ENCODE measurements around the gene MOGAT3.

Gene MOGAT3

DNA sequence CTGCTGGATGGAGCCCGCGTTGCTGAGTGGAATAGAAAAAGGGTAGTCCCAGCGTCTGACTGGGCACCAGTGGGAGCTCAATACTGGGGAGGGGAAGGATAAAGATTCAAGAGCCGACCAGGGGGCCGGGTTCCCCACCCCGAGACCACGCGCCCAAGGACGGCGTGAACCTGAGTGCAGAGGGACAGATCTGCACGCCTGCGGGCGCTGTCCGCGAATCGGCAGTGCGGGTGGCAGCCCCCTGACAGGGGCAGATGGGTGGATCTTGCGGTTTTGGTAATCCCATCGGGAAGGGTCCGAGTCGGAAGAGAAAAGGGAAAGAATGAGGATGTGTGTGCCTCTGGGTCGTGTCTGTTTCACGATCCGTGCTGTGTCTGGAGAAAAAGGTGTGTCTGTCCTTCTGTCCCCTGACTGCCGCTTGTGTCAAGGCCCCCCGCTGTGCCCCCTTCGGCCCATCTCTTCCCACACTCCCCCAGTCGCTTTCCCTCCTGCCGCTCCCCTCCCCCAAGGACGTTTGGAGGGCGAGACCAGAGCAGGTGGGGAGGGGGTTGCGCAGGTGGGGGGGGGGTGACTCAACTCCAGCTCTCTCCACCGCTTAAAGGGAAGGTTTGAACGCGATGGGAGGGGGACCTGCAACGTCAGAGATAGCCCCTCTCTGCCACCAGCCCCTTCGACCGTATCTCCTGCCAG is 34.7 kb downstream of the MOGAT3 start:
- in situ Hi-C loops (cut with HindIII; ENCODE audit: low pct_ligation_motif_present, low pct_unique_long_range_greater_than_20kb, low sequenced_read_pairs) = no loop called here

DNA sequence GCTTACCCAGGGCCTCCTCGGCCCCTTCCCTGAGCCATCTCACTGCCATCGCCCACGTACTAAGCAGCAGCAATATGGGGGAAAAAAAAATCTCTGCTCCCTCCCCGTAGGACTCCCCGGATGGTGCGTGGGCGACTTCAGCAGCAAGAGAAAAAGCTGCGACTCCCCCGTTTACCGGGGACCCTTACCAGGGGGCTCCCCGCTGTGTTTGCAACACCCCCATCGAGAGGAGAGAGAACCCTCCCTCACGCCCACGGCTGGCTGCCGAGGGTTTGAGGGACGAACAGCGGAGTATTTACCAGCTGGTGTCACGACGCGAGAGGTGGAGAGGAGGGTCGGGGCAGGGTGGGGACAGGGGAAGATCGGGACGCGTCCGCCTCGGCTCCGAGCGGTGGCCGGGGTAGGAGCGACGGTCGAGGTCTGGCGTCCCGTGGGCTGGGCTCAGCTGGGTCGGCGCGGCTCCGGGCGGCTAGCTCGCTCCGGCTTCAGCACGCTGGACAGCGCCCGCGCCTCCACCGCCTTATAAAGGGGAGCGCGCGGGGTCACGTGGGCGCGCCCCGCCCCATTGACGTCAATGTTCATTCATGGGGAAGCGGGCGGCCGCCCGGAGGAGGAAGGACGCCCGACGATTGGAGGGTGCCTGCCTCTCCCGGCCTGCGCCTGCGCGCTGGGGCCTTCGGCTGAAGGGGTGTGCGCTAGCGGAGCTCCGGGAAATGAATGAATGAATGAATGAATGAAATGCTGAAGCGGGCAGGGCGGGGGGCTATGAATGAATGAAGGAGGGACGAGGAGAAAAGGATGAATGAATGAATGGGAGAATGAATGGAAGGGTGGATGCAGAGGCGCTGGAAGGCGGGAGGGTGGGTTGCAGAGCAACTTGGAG is 35.5 kb downstream of the MOGAT3 start, which contains the start of gene VGF:
Gene VGF (minus strand): TSS at position 495 of the 883 bp plus-strand sequence. CDS start 726 bp downstream, outside the sequence.
- in situ Hi-C loops (cut with HindIII; ENCODE audit: low pct_ligation_motif_present, low pct_unique_long_range_greater_than_20kb, low sequenced_read_pairs) = no loop called here
- DNase-seq = peak; percentile 99

More for the DNA sequence above, 34.7 kb downstream of the MOGAT3 start:
- peak; percentile 48 for DNase-seq

DNA sequence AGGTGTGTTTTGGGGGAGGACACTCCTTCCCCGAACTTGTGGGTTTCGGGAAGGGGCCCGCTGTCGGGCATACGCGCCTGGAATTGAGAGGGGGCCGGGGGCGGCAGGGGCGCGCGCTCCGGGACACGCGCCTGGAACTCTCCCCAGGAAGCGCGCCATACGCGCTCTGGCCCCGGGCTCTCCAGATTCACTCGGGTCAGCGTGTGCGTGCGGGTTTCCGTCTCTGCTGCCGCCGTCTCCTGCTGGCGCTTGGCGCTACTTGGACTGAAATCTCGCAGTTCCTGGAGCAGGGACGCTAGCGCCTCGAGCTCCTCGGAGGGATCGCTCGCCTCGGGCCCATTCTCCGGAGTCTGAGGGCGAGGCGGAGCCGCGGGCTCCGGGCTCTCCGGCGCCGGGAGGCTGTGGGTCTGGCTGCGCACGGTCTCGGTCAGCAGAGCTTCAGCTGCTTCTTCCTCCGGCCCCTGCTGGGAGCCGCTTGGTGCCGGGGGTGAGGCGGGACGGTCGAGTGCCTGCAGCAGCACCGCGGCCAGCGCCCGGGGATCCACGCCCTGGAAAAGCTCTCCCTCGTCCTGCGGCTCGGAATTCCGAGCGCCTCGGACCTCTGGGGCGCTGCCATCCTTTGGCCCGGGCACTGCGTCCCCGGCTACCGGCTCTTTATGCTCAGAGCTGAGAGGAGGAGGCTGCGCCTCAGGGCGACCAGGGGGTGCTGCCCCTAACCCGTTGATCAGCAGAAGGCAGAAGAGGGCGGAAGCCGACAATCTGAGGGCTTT is 36.6 kb downstream of the MOGAT3 start:
- DNase-seq = peak; percentile 88
- in situ Hi-C loops (cut with HindIII; ENCODE audit: low pct_ligation_motif_present, low pct_unique_long_range_greater_than_20kb, low sequenced_read_pairs) = no loop called here

DNA sequence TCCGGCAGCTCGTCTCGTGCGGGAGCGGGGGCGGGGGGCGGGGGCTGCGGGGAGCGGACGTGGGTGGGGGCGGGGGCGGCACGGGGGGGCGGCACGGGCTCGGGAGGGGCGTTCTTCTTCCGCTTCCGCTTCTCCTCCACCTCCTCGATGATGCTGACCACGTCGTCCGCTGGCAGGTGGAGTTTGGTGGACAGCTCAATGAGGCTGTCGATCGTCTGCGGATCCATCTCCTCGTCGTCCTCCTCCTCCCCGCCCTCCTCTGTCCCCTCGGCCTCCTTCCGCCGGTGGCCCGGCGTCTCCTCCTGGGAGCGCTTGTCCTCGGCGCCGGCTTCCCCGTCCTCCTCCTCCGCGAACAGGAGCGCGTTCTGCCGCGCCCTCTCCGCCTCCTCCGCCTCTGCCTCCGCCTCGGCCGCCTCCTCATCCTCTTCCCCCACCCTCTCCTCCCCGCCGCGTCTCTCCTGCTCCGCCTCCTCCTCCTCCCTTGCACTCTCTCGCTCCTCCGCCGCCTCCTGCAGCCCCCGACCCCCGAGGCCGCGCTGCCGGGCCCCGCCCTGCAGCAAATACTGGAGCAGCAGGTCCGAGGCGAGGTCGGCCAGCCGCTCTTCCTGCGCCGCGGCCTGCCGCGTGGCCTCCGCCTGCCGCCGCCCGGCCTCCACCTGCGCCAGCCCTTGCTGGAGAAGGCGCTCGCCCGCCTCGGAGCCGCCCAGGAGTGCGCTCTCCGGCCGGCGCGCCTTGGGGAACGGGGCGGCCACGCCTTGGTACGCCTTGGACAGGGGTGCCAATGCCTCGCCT is 37.4 kb downstream of the MOGAT3 start:
- in situ Hi-C loops (cut with HindIII; ENCODE audit: low pct_ligation_motif_present, low pct_unique_long_range_greater_than_20kb, low sequenced_read_pairs) = no loop called here
- DNase-seq = peak; percentile 89

DNA sequence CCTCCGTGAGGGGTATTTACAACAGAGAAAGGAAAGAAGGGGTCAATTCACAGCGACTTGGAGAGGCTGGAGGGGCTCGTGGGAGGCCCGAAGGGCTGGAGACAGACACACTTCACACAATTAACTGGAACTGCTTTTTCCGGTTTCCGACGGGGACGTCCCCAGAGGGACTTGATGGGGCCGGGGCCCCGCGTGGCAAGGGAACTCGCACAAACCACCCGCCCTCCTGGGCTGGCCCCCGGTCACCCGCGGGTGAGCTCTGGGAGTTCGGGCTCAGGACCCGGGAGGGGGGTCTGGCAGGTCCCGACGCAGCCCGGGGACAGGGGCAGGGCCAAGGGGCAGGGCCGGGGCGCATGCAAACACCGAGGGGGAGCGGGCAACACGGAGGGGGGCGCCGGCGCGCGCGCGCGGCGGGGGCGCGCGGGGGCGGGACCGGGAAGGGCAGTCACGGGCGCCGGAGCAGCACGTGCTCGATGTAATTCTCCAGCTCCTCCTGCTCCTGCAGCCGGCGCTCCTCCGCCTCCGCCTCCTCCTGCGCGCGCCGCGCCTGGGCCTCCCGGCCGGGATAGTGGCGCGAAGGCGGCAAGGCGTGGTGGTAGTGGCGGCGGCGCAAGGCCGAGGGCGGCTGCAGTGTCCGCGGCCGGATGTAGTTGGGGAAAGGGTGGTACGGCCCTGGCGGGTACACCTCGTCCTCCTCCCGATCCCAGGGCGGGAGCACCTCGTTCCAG is 38.1 kb downstream of the MOGAT3 start:
- peak; percentile 88 for DNase-seq
- in situ Hi-C loops (cut with HindIII; ENCODE audit: low pct_ligation_motif_present, low pct_unique_long_range_greater_than_20kb, low sequenced_read_pairs) = no loop called here

DNA sequence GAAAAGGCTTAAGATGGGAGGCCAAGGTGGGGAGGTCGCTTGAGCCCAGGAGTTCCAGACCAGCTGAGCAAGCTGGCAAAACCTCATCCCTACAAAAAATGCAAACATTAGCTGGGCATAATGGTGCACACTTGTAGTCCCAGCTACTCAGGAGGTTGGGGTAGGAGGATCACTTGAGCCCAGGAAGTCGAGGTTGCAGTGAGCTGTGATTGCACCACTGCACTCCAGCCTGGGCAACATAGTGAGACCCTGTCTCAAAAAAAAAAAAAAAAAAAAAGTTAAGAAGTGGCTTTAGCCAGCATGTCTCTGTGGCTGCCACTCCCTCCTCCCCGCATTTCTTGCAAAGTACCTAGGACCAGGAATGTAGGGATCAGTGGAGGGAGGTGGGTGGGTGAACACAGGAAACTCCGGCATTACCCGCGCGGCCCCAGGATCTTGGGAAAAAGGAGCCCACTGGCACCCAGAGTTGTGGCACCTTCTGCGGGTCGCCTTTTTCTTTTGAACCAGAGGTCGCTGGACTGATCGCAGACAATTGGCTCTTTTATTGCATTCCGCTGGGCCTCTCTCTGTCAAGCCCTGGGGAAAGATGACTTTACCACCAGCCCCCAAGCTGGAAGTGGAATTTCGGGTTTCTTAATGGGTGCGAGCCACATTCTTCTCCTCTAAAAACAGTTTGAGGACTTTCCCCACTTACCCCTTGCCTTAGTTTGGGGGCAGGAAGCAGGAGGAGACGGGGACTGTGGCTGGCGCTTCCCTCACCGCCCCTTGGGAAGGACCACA is 39.0 kb downstream of the MOGAT3 start:
- in situ Hi-C loops (cut with HindIII; ENCODE audit: low pct_ligation_motif_present, low pct_unique_long_range_greater_than_20kb, low sequenced_read_pairs) = no loop called here
- DNase-seq = no peak

DNA sequence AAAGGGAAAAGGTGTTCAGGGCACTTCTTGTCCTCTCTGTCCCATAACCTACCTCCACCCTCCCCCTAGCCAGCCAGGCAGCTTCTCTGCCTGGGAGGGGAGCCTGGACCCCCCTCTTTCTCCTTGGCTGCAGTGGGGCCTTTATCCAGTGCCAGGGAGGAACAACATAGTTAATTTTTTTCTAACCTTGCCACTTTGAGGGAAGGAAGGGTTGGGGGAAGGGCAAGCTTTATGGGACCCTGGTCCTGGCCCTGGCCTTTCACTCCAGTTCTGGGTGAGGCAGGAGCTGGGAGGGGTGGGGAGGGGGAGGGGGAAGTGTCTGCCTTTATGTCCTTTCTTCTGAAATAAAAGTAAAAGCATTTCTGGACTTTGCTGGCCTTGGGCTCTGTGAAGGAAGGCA is 39.9 kb downstream of the MOGAT3 start:
- peak; percentile 47 for DNase-seq
- in situ Hi-C loops (cut with HindIII; ENCODE audit: low pct_ligation_motif_present, low pct_unique_long_range_greater_than_20kb, low sequenced_read_pairs) = no loop called here

DNA sequence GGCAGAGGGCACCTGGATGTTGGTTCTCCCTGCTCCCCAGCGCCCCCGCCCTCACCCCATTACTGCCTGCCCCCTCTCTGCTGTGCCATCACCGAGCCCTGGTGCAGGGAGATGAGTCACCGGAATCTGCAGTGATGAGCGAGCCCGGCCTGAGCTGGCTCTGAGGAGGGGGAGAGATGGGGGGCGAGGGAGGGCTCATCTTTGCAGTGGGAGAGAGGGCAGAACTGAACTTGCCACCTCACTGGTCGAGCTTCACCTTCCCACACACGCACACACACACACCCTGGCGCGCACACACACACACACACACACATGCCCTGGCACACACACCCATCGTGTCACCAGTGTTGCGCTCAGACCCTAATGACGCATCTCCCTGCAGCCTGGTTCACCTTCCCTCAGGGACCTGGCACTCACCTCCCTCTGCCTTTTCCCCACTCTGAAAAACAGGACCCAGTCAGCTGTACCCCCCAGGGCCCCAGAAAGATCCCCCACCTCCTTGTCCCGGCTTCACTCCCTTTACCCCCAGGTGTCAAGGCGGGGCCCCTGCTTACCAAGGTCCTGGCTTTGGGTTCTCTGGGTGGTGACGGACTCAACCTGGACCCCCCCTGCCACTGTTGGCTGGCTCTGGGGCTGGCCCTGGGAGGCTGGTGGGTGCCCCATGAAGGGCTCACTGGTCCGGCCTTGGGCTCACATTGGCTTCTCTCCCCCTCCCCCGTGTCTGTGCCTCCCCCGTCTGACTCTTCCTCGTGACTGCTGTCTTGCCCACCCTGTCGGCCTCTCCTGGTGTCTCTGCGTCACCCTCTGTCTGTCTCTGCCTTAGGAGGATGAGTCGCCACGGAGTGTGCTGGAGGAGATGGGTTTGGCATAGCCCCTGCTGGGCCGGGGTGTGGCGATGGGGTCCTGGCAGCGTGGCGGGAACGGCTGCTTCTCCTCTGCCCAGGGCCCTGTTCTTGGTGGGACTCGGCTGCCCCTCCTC is 40.9 kb downstream of the MOGAT3 start:
- in situ Hi-C loops (cut with HindIII; ENCODE audit: low pct_ligation_motif_present, low pct_unique_long_range_greater_than_20kb, low sequenced_read_pairs) = no loop called here
- DNase-seq = peak; percentile 93

DNA sequence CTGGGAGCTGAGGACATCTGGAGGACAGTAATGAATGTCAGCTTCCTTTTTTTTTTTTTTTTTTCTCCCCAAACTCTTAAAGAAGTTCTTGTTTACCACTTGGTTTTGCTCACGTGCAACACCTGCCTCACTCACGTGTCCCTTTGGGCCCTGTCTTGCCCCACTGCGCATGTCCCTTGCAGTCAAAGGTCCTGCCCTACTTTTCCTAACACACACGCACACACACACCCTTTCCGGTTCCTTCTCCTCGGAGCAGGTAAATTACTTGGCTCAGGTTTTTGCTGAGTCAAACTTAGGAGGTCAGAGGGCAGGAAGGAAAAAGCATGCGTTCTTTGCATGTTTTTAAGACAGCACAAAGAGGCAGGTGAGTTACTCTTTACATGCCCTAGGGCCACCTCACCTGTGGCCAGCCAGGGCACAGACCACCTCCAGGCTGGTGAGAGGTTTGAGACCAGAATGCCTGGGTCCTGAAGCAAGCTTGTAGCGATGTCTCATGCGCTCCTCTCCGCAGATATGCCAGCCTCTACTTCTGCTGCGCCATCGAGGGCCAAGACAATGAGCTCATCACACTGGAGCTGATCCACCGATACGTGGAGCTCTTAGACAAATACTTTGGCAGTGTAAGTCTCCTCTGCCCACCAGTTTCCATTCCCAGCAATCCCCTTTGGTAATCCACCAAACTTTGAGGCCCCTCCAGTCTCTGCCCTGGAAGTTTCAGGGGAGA is 43.8 kb downstream of the MOGAT3 start:
- in situ Hi-C loops (cut with HindIII; ENCODE audit: low pct_ligation_motif_present, low pct_unique_long_range_greater_than_20kb, low sequenced_read_pairs) = no loop called here
- no peak for DNase-seq

DNA sequence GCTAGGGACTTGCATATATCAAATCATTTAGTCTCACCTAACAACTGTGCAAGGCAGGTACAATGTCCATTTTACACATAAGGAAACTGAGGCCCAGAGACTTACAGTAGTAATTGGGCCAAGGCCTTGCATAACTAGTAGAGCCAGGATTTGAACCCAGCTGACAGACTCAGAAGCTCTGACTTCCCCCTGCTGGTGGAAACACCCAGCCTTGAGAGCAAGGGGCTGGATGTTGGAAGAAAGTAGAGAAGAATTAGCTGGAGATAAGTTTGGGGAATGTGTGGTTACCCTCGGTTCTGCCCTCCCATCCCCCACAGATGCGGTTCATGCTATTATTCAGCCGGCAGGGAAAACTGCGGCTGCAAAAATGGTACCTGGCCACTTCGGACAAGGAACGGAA is 44.6 kb downstream of the MOGAT3 start:
- DNase-seq = peak; percentile 62
- in situ Hi-C loops (cut with HindIII; ENCODE audit: low pct_ligation_motif_present, low pct_unique_long_range_greater_than_20kb, low sequenced_read_pairs) = no loop called here

DNA sequence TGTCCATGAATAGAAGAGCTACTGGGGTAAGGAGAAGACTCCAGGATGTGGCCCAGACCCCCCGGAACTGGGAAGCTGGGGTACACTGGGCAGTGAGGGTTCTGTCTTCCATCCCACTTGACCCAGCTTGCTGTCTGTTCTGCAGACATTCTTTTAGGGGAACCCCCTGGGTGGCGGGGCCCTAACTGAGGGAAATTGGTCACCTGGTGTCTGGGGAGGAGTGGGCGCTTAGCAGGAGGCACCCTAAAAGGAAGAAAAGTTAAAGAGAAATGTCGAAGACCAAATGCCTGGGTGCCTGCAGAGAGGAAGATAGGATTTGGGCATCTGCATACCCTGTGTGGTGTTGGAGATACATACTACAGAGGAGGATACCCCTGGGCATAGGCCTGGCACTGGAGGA is 45.5 kb downstream of the MOGAT3 start:
- in situ Hi-C loops (cut with HindIII; ENCODE audit: low pct_ligation_motif_present, low pct_unique_long_range_greater_than_20kb, low sequenced_read_pairs) = no loop called here
- no peak for DNase-seq

DNA sequence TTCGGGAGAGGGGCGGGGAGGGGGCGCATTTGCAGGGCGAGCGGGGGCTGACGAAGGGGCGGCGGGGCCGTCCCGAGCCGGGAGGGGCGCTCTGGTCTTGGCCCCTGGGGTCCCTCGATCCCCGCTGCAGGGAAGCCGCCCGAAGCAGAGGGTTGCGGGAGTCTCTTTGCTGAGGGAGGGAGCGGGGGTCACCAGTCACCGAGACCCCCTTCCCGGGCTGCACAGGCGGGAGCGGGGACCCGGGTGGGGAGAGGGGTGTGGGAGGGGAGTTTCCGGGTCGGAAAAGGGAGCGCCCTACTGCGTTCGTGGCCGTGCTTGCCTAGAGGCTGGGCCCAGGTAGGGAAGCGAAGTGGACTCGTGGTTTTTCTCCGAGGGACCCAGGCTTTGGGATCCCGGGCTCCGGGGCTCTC is 46.1 kb downstream of the MOGAT3 start:
- in situ Hi-C loops (cut with HindIII; ENCODE audit: low pct_ligation_motif_present, low pct_unique_long_range_greater_than_20kb, low sequenced_read_pairs) = no loop called here
- DNase-seq = peak; percentile 48

DNA sequence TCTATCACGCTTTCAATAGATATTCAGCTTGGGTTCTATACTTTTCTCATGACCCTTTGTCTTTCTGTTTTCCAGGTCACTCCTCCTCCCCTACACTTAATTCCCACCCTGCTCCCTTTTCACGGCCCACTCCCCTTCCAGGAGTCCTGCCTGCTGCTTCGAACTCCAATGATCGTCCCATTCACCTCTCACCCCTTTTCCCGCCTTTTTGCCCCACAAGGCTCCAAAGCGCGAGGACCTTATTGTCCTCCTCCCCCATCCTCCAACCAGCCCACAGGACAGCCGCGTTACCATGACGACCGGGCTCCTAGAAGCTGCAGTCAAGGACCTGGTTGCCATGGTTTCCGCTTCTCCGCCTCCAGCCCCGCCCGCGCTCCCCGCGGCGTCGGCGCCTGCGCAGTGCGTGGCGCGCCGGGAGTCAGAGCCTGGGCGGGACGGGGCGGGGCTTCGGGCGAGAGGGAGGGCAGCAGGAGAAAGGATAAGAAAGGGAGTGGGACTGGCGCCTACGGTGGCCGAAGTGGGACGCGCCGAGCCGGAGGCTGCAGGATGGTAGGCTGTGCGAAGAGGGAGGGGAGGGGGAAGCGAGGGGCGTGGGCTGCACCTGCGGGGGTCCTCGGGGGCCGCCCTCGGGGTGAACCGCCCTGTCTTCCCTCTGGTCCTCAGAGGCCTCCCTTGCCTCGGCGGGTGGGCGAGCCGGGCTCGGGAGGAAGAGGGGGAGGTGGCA is 46.7 kb downstream of the MOGAT3 start, which contains the start of gene AP1S1:
Gene AP1S1 (plus strand): TSS at position 508 of the 724 bp plus-strand sequence. CDS start 39 bp downstream, at position 547.
- in situ Hi-C loops (cut with HindIII; ENCODE audit: low pct_ligation_motif_present, low pct_unique_long_range_greater_than_20kb, low sequenced_read_pairs) = no loop called here
- DNase-seq = peak; percentile 96

DNA sequence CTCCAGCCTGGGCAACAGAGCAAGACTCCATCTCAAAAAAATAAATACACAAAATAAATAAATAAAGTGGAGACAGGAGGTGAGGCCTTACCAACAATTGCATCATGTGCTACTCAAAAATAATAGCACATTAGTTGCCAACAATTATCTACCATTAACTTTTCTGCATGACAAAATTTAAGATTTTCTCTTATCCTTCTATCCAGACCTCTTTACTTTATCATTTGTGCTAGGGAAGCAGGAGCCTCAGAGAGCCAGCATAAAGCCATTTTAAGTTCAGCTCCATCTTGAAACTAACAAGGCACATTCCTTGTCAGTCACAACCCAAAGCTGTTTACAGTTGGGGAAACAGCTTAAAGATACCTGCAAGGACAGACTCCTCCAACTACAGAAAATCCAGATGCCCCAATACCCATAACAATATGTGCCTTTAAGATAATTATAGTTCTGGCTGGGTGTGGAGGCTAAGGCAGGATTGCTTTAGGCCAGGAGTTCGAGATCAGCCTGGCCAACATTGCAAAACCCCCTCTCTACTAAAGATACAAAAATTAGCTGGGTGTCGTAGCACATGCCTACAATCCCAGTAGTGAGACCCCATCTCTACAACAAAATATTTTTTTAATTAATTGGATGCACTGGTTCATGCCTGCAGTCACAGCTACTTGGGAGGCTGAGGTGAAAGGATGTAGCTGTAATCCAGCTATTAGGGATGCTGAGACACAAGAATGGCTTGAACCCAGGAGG is 48.8 kb downstream of the MOGAT3 start:
- DNase-seq = no peak
- in situ Hi-C loops (cut with HindIII; ENCODE audit: low pct_ligation_motif_present, low pct_unique_long_range_greater_than_20kb, low sequenced_read_pairs) = no loop called here
